Measurements from ENCODE around the gene C9orf78. TPM values are rescaled to one million over a fixed set of nuclear protein-coding genes. Genes with fewer than 3 reads are reported as not detected.

Gene C9orf78
- total and polyA plus RNA-seq, 9 of the 15 experiments (the other 6 are each of a cell fraction or from before 2014, with no cell fraction given), result 94.6 to 266 (median 202) TPM

DNA sequence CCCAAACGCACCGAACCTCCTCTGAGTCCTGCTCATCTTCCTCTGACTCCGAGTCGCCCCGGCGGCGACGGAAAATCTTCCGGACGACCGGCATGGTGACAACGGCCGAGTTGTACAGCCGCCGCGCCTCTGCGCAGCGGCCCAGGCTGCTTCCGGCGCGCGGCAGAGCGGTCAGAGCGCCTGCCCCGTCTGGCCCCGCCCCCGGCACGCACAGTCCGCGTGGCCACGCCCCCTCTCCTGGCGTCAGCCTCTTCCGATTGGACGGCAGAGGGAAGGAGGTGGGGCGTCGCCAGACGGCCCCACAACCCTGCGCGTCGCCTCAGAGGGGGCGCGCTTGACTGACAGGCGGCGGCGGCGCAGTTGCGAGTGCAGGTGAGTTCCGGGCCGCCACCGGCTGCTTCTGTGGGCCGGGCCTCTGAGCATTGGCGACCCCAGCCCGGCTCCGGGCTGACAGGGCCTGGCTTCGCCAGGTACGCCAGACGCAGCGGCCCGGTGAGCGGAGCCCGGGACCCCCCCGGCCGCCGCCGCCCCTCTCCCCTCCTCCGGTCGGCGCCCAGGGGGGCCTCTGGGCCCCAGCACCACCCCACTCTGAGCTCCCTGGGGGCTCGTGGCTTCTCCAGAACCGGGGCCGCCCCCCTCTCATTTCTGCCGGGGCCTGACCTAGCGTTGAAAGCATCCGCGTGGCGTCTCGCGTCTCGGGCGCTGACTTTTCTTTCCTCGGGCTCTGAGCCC, at the start of gene C9orf78, which contains the start of gene USP20 (continued):
- TF ChIP-seq, protein P1, sequence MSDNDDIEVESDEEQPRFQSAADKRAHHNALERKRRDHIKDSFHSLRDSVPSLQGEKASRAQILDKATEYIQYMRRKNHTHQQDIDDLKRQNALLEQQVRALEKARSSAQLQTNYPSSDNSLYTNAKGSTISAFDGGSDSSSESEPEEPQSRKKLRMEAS (CRISPR knock-in tag; IDR thresholded peaks at IDR 0.05), result no peak
- TF ChIP-seq NR2C2 (CRISPR knock-in tag; IDR thresholded peaks at IDR 0.05) (no peak), NR2C2 (tag; IDR thresholded peaks at IDR 0.05) (no peak), ZNF668 (CRISPR knock-in tag; IDR thresholded peaks at IDR 0.05) (no peak), POLR2AphosphoS2 (IDR thresholded peaks at IDR 0.05; ENCODE audit: low read length) (no peak), EZH2 (IDR thresholded peaks at IDR 0.05; ENCODE audit: borderline replicate concordance, low read depth, low read length) (no peak), IFI16 (CRISPR knock-in tag; IDR thresholded peaks at IDR 0.05) (0 out of 2 replicates have a peak, but pooled peaks have one; percentile 4), PYGO2 (tag; IDR thresholded peaks at IDR 0.05) (no peak), SIN3B (IDR thresholded peaks at IDR 0.05; ENCODE audit: low read depth) (no peak), CBX5 (IDR thresholded peaks at IDR 0.05; ENCODE audit: borderline replicate concordance, low read depth) (no peak), RBM22 (IDR thresholded peaks at IDR 0.05; ENCODE audit: low read depth, low read length, poor library complexity, severe bottlenecking) (no peak), LCOR (CRISPR knock-in tag; IDR thresholded peaks at IDR 0.05) (no peak), ZBTB7A (IDR thresholded peaks at IDR 0.05; ENCODE audit: borderline replicate concordance, control insufficient read depth, low read depth, low read length) (peak; percentile 85; the same call in 1 of the 2 replicates), NR1H2 (CRISPR knock-in tag; IDR thresholded peaks at IDR 0.05) (no peak; the same call in 1 of the 2 replicates), NFIX (CRISPR knock-in tag; IDR thresholded peaks at IDR 0.05; ENCODE audit: low read depth) (no peak), SAFB2 (IDR thresholded peaks at IDR 0.05; ENCODE audit: borderline replicate concordance, low read depth, low read length, severe bottlenecking) (no peak), NFATC3 (IDR thresholded peaks at IDR 0.05) (no peak), CXXC5 (CRISPR knock-in tag; IDR thresholded peaks at IDR 0.05) (peak; percentile 95), ZNF41 (CRISPR knock-in tag; conservative IDR thresholded peaks at IDR 0.05) (0 out of 2 replicates have a peak, but pooled peaks have one; percentile 34), THRAP3 (IDR thresholded peaks at IDR 0.05; ENCODE audit: borderline replicate concordance) (no peak), ZNF561 (CRISPR knock-in tag; conservative IDR thresholded peaks at IDR 0.05) (no peak), ZNF282 (CRISPR knock-in tag; IDR thresholded peaks at IDR 0.05) (no peak), ZNF133 (CRISPR knock-in tag; IDR thresholded peaks at IDR 0.05) (no peak), MAFG (tag; conservative IDR thresholded peaks at IDR 0.05) (no peak)
- TF ChIP-seq, protein P2, sequence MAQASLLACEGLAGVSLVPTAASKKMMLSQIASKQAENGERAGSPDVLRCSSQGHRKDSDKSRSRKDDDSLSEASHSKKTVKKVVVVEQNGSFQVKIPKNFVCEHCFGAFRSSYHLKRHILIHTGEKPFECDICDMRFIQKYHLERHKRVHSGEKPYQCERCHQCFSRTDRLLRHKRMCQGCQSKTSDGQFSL (CRISPR knock-in tag; IDR thresholded peaks at IDR 0.05), result no peak
- TF ChIP-seq, protein P2 (tag; IDR thresholded peaks at IDR 0.05), result 0 out of 4 replicates have a peak, but pooled peaks of 1 of the 2 experiments have one; percentile 4
- TF ChIP-seq, protein P3, sequence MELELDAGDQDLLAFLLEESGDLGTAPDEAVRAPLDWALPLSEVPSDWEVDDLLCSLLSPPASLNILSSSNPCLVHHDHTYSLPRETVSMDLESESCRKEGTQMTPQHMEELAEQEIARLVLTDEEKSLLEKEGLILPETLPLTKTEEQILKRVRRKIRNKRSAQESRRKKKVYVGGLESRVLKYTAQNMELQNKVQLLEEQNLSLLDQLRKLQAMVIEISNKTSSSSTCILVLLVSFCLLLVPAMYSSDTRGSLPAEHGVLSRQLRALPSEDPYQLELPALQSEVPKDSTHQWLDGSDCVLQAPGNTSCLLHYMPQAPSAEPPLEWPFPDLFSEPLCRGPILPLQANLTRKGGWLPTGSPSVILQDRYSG (tag; conservative IDR thresholded peaks at IDR 0.05; ENCODE audit: low read depth), result 0 out of 2 replicates have a peak, but pooled peaks have one; percentile 24
